ENCODE results near the gene RUFY2.
"Not testable (repeated sequence)": the region's sequence is repeated elsewhere in the genome, so short reads cannot be mapped to it uniquely, and the experiment has no call there.

The RUFY2 gene

DNA sequence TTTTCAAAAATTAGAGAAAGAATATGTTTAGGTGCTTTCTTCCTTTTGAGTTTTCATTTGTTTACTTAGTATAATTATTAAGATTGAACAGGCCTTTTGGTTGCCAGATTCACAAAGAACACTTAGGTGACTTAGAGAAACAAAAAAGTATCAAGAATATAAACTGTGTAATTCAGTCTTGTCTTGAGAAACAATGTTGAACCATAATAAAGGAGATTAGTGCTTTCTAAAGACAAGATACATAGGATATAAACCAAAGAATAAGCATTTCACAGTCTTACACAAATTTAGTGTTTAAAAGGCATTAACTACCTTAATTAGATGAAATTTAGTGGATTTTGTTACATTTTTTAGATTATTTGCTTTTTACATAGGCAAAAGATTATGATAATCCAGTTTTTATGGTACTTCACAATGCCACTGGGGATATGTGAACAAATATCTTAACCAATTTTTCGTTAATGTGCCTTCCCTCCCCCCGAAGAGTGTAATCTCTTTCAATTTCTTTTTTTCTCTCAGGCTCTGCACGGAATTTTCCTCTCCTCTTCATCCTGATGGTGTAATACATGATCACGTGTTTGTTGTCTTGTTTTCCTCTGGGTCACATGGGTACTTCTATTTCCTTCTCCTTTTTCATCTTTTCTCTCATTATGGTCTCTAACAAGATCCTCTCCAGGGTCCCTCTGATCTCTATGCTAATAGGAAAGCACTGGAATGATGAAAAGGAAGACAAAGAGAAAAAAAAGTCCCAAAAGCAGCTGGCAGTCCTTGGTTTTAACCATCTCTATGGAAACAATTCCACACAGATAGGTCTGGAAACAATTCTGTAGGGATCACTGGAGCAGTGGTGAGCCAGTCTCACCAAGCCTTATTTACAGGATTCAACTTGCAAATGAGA lies 78.9 kb downstream of the RUFY2 start:
- DNase-seq (ENCODE audit: low read depth, low spot score): peak; percentile 29

DNA sequence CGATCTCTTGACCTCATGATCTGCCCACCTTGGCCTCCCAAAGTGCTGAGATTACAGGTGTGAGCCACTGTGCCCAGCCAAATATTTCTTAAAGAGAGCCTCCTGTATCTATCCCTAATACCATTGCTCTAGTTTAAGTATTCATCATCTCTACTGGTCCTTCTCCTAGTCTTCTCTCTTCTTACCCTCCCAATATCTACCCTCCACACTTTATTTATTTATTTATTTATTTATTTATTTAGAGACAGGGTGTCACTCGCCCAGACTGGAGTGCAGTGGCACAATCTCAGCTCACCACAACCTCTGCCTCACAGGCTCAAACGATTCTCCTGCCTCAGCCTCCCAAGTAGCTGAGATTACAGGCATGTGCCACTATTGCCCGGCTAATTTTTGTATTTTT lies 82.7 kb downstream of the RUFY2 start:
- not testable (repeated sequence) for DNase-seq (ENCODE audit: low read depth, low spot score)

DNA sequence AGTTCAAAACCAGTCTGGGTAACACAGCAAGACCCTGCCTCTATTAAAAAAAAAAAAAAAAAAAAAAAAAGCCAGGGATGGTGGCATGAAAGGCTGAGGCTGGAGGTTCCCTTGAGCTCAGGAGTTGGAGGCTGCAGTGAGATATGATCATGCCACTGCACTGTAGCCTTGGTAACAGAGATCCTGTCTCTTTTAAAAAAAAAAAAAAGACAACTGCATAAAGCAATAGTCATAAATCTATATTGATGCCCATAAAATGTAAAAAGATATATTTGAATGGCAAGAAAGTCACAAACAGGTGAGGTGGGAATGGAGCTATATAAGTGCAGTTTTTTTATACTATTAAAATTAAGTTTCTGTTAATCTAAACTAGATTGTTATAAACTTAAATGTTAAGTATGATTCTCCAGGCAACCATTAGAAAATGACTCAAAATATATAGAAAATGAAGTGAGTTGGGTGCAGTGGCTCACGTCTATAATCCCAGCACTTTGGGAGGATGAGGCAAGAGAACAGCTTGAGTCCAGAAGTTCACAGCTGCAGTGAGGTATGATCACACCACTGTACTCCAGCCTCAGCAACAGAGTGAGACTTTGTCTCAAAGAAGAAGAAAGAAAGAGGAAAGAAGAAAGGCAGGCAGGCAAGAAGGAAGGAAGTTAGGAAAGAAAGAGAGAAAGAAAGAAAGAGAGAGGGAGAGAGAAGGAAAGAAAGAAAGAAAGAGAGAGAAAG lies 88.6 kb downstream of the RUFY2 start:
- DNase-seq (ENCODE audit: low read depth, low spot score): no peak

GRCh38 chr10:68315582-68315981 lies 91.5 kb downstream of the RUFY2 start:
- no peak for DNase-seq (ENCODE audit: low read depth, low spot score)

GRCh38 chr10:68314930-68315329 lies 92.1 kb downstream of the RUFY2 start:
- not testable (repeated sequence) for DNase-seq (ENCODE audit: low read depth, low spot score)

DNA sequence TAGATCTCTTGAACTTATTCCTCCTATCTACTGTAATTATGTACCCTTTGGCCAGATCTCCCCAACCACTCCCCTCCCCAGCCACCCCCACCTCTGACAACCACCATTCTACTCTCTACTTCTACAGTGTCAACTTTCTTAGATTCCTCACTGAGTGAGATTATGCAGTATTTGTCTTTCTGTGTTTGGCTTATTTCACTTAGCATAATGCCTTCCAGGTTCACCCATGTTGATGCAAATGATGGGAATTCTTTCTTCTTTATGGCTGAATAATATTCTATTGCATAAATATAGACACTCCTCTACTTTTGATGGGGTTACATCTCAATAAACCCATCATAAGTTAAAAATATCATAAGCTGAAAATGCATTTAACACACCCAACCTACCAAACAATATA lies 96.5 kb downstream of the RUFY2 start:
- no peak for DNase-seq (ENCODE audit: low read depth, low spot score)

- no peak for DNase-seq (ENCODE audit: low read depth, low spot score)
Observed at GRCh38 chr10:68305854-68306253, 101.2 kb downstream of the RUFY2 start.

GRCh38 chr10:68303849-68304412 lies 103.1 kb downstream of the RUFY2 start:
- DNase-seq (ENCODE audit: low read depth, low spot score): no peak

DNA sequence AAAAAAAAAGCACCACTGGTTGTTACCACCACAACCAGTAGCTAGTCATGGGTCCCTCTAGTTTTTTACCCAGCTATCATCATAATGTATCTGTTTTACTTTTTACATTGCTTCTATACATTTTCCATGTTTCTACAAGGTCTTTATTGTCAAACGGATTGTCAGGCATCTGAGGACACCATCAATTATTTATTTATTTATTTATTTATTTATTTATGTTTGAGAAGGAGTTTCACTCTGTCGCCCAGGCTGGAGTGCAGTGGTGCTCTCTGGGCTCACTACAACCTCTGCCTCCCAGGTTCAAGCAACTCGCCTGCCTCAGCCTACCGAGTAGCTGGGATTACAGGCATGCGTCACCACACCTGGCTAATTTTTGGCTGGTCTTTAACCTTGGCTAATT lies 104.2 kb downstream of the RUFY2 start:
- DNase-seq (ENCODE audit: low read depth, low spot score): no peak

- no peak for DNase-seq (ENCODE audit: low read depth, low spot score)
Observed at GRCh38 chr10:68302503-68302823, 104.6 kb downstream of the RUFY2 start.

- peak; percentile 15 for DNase-seq (ENCODE audit: low read depth, low spot score)
Observed at GRCh38 chr10:68301790-68302502, 105.1 kb downstream of the RUFY2 start.

GRCh38 chr10:68301301-68301700 lies 105.8 kb downstream of the RUFY2 start:
- no peak for DNase-seq (ENCODE audit: low read depth, low spot score)

DNA sequence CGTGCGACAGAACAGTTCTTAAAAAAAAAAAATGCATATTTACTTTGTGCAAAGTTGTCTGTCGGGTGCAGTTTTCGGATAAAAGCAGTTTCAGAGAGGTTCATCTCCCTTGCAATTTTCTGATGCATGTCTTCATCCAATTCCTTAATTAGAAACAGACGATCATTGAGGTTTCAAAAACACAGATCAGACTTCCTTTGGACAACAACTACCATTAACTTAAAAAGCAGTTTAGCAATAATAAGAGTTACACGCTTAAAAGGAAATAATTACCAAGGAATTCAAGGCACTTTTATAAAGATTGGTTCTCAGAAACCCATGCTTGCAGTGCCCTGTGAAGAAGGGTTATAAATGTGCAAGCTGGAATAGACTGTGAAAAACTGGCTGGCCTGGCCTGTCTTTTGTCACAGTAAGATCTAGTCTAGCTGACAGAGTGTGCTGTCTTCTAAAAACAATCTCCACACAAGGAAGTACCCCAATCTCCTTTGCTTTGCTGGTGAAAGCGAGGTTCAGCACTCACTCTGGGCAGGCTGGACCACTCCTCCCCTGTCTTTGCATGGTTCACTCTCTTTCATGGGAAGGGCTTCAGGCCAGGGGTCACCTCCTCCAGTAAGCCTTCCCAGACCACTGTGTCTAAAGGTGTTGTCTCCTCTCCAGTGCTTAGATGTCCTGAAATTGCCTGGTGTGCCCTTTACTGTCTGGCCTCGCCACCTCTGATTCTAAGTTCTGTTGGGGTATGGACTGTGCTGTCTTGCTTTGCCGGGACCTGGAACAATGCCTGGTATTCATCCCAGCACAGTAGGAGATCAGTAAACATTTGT lies 110.0 kb downstream of the RUFY2 start:
- DNase-seq (ENCODE audit: low read depth, low spot score): no peak
